ENCODE results near the gene PPM1L.

The PPM1L gene

DNA sequence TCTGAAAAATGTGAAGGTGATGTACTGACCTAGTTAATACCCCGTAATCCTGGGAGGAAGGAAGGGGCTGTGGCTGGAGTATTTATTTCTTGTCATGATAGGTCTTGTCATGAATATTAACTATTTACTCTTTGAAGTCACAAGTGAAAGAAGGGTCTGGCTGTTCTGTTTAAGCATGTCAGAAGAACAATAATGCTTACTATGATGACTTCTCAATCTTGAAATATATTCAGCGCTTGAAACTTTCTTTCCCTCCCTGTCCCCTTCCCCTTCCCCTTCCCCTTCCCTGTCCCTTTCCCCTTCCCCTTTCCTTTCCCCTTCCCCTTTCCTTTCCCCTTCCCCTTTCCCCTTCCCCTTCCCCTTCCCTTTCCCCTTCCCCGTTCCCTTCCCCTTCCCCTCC is 153.9 kb downstream of the PPM1L start:
- Histone ChIP-seq H3K36me3 (ENCODE audit: insufficient read depth, low read length) (no peaks in the 10 kb centered on the region), H3K9ac (ENCODE audit: low read depth, low read length) (no peak overlapping the region), H3K27me3 (ENCODE audit: control insufficient read depth, insufficient read depth, low read length) (no peaks in the 10 kb centered on the region), H3K4me2 (ENCODE audit: low read length) (no peak overlapping the region), H3K4me3 (ENCODE audit: low read length) (no peak overlapping the region), H3K4me1 (ENCODE audit: control insufficient read depth, insufficient read depth, low read length) (no peaks in the 10 kb centered on the region), H3K9me3 (replicated peaks; ENCODE audit: low read length) (no peaks in the 10 kb centered on the region)

DNA sequence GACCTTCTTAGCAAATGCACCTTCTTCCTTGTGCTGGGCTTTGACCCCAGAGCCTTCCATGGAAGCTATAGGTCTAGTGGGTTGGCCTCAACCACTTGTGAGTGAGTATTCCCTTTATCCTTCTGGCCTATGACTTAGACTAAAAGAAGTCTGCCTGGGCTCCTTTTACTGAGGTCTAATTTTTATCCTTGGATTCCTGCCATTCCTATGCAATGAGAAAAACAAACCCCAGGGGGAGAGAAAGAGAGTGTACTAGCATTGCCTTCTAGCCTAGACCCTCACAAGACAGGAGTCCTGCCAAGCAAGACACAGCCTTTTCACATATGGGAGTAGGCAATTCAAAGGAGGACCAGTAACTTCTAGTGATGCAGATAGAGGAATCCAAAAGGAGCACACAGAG is 155.4 kb downstream of the PPM1L start:
- Histone ChIP-seq H3K4me3 (ENCODE audit: low read length) (no peak overlapping the region), H3K27me3 (ENCODE audit: control insufficient read depth, insufficient read depth, low read length) (no peaks in the 10 kb centered on the region), H3K9me3 (replicated peaks; ENCODE audit: low read length) (no peaks in the 10 kb centered on the region), H3K36me3 (ENCODE audit: insufficient read depth, low read length) (no peaks in the 10 kb centered on the region), H3K4me1 (ENCODE audit: control insufficient read depth, insufficient read depth, low read length) (no peaks in the 10 kb centered on the region), H3K9ac (ENCODE audit: low read depth, low read length) (no peak overlapping the region), H3K4me2 (ENCODE audit: low read length) (no peak overlapping the region)

DNA sequence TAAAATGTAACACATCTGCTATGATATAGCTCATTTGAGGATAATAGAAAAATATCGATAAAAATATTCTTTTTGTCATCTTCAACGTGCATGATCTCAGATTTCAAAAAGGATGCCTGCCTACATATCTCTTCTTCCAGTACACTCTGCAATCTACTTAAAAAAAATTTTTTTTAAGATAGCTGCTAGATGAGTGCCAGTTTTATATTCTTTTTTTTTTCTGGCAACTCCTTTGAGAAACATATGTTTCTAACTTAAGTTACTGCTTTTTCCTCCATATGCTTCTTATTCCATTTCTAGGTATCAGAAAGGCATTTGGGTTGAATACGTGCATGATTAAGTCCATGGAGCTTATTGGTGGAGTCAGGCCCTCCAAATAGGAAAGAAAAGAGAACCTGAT is 160.4 kb downstream of the PPM1L start:
- Histone ChIP-seq H3K4me1 (ENCODE audit: control insufficient read depth, insufficient read depth, low read length) (no peaks in the 10 kb centered on the region), H3K27me3 (ENCODE audit: control insufficient read depth, insufficient read depth, low read length) (no peaks in the 10 kb centered on the region), H3K36me3 (ENCODE audit: insufficient read depth, low read length) (no peaks in the 10 kb centered on the region), H3K9me3 (replicated peaks; ENCODE audit: low read length) (no peaks in the 10 kb centered on the region), H3K4me3 (ENCODE audit: low read length) (no peak overlapping the region), H3K4me2 (ENCODE audit: low read length) (no peak overlapping the region), H3K9ac (ENCODE audit: low read depth, low read length) (no peak overlapping the region)

DNA sequence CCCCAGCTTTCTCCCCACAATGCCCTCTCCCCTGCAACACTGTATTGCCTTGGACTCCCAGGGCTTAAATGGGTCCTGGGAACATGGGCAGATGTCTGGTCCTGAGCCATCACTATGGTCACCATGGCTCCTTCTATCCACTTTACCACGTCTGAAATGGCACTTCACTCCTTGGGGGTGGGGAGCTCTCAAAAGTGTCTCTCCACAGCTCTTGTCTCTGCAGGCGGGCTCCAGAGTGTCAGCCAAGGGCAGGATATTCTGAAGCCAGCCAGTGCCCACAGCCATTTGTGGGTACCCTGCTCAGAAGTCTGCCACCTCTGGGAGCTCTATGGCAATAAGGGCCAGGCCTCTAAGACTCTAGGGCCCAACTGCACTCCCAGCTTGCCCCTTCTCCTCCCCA is 163.9 kb downstream of the PPM1L start:
- Histone ChIP-seq H3K4me3 (ENCODE audit: low read length) (no peak overlapping the region), H3K4me2 (ENCODE audit: low read length) (no peak overlapping the region), H3K9me3 (replicated peaks; ENCODE audit: low read length) (no peaks in the 10 kb centered on the region), H3K36me3 (ENCODE audit: insufficient read depth, low read length) (no peaks in the 10 kb centered on the region), H3K9ac (ENCODE audit: low read depth, low read length) (no peak overlapping the region), H3K4me1 (ENCODE audit: control insufficient read depth, insufficient read depth, low read length) (no peaks in the 10 kb centered on the region), H3K27me3 (ENCODE audit: control insufficient read depth, insufficient read depth, low read length) (no peaks in the 10 kb centered on the region)

DNA sequence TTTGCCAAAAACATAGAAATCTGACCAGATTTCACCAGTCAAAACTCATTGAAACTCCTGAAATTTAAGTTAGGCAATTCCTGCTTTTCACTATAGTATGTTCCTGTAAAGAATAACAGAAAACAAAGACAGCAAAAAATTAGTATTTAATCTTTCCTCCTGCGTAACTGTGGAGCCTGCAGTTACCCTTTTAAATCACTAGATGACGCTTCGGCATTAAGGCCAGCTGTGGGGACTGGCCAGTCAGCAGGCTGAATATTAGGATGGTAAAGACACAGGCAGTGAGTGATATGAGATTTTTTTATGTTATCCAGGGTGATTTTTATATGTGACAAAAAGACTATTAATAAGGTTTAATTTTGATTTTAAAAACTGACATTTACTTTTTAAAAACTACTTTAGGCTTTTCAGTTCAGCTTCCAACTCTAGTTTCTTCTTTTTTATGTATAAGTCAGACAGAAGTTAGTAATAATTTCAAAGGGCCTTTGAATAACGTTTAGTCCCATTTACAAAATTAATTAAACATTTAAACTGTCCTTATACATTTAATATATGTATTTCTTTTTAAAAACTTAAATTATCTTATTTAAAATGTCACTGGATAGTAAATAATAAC is 165.1 kb downstream of the PPM1L start:
- H3K4me1 ChIP-seq (ENCODE audit: control insufficient read depth, insufficient read depth, low read length) = no peaks in the 10 kb centered on the region
- no peak overlapping the region for H3K4me3 ChIP-seq (ENCODE audit: low read length)
- H3K9ac ChIP-seq (ENCODE audit: low read depth, low read length) = no peak overlapping the region
- no peaks in the 10 kb centered on the region for H3K27me3 ChIP-seq (ENCODE audit: control insufficient read depth, insufficient read depth, low read length)
- H3K4me2 ChIP-seq (ENCODE audit: low read length) = no peak overlapping the region
- H3K36me3 ChIP-seq (ENCODE audit: insufficient read depth, low read length) = no peaks in the 10 kb centered on the region
- H3K9me3 ChIP-seq (replicated peaks; ENCODE audit: low read length) = no peaks in the 10 kb centered on the region

DNA sequence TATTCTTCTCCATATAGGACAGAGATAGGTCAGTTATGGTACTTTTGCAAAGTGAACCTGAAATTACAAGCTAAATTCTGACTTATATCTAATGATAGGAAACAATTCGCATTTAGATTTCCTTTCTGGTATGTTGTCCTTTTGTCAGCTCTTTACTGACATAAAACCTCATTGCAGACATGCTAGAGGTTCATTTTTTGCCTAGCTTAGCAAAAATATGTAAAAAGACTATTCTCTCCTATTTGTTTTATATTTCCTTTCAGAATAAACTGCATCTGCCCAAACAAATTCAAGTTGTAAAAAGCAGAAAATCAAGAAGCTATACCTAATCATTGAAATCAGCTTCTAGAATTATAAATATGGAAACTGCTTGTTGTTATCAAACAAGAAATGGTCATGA is 168.7 kb downstream of the PPM1L start:
- H3K4me1 ChIP-seq (ENCODE audit: control insufficient read depth, insufficient read depth, low read length) = no peaks in the 10 kb centered on the region
- no peaks in the 10 kb centered on the region for H3K36me3 ChIP-seq (ENCODE audit: insufficient read depth, low read length)
- H3K9me3 ChIP-seq (replicated peaks; ENCODE audit: low read length) = no peaks in the 10 kb centered on the region
- no peaks in the 10 kb centered on the region for H3K27me3 ChIP-seq (ENCODE audit: control insufficient read depth, insufficient read depth, low read length)
- no peak overlapping the region for H3K4me3 ChIP-seq (ENCODE audit: low read length)
- no peak overlapping the region for H3K4me2 ChIP-seq (ENCODE audit: low read length)
- no peak overlapping the region for H3K9ac ChIP-seq (ENCODE audit: low read depth, low read length)

DNA sequence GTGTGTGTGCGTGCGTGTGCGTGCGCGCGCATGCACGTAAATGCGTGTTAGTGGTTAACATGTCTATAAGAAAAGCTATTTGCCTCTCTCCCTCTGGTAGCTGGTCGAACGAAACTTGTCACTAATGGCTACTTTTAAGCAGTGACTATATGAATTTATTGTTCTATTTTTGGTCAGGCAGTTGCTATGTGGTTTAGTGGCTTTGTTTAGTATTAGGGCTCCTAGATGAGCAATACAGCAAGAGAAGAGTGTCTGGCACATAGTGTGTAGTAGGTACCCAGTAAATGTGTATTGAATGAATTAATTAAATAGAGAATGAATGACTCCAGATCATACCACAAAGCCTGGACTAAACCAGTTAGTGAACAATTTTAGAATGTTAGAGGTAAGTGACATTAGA is 171.6 kb downstream of the PPM1L start:
- no peak overlapping the region for H3K4me2 ChIP-seq (ENCODE audit: low read length)
- no peak overlapping the region for H3K4me3 ChIP-seq (ENCODE audit: low read length)
- no peaks in the 10 kb centered on the region for H3K27me3 ChIP-seq (ENCODE audit: control insufficient read depth, insufficient read depth, low read length)
- H3K9me3 ChIP-seq (replicated peaks; ENCODE audit: low read length) = no peaks in the 10 kb centered on the region
- H3K9ac ChIP-seq (ENCODE audit: low read depth, low read length) = no peak overlapping the region
- H3K4me1 ChIP-seq (ENCODE audit: control insufficient read depth, insufficient read depth, low read length) = peaks cover 7% of the 10 kb centered on the region
- no peaks in the 10 kb centered on the region for H3K36me3 ChIP-seq (ENCODE audit: insufficient read depth, low read length)

DNA sequence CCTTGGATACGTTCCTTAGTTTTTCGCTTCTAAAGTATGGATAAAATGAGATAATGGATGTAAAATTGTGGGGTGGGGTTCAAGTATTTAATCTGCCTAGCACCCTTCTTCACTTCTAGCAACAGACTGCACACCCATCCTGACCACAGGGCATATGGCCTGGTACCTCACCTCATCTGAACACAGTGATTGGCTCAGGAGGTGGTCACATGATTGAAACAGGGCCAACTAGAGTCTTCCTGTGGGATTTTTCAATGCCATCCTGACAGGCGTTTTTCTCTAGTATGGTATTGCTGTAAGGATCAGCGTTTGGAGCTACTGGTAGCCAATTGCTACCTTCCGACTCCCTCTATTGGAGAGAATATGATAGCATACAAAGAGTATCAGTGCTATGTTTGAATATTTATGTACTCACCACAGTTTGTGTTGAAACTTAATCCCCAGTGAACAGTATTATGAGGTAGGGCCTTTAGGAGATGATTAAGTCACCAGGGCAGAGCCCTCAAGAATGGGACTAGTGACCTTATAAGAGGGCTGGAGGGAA is 172.2 kb downstream of the PPM1L start:
- no peak overlapping the region for H3K9ac ChIP-seq (ENCODE audit: low read depth, low read length)
- H3K27me3 ChIP-seq (ENCODE audit: control insufficient read depth, insufficient read depth, low read length) = no peaks in the 10 kb centered on the region
- no peaks in the 10 kb centered on the region for H3K36me3 ChIP-seq (ENCODE audit: insufficient read depth, low read length)
- H3K9me3 ChIP-seq (replicated peaks; ENCODE audit: low read length) = no peaks in the 10 kb centered on the region
- H3K4me2 ChIP-seq (ENCODE audit: low read length) = no peak overlapping the region
- H3K4me3 ChIP-seq (ENCODE audit: low read length) = no peak overlapping the region
- H3K4me1 ChIP-seq (ENCODE audit: control insufficient read depth, insufficient read depth, low read length) = peaks cover 7% of the 10 kb centered on the region

DNA sequence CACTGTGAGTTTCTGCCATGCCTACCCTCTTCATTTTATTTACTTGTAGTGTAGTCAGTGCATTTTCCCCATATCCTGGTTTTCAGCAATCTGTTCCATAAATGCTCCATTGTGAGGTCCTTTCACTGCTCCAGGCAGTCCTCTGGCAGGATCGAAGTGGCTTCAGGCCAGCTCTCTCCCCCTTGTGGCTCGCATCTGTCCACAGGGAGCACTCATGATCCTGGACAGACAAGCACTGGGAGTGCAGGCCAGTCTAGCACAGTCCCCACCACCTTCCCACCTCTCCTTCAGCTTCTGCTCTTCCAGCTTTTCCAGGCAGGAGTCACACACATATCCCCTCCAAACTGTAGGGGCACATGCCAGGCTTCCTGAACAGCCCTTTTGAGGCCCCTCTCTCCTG is 173.6 kb downstream of the PPM1L start:
- Histone ChIP-seq H3K36me3 (ENCODE audit: insufficient read depth, low read length) (no peaks in the 10 kb centered on the region), H3K9ac (ENCODE audit: low read depth, low read length) (no peak overlapping the region), H3K4me3 (ENCODE audit: low read length) (no peak overlapping the region), H3K27me3 (ENCODE audit: control insufficient read depth, insufficient read depth, low read length) (no peaks in the 10 kb centered on the region), H3K9me3 (replicated peaks; ENCODE audit: low read length) (no peaks in the 10 kb centered on the region), H3K4me2 (ENCODE audit: low read length) (no peak overlapping the region), H3K4me1 (ENCODE audit: control insufficient read depth, insufficient read depth, low read length) (peaks cover 7% of the 10 kb centered on the region)

DNA sequence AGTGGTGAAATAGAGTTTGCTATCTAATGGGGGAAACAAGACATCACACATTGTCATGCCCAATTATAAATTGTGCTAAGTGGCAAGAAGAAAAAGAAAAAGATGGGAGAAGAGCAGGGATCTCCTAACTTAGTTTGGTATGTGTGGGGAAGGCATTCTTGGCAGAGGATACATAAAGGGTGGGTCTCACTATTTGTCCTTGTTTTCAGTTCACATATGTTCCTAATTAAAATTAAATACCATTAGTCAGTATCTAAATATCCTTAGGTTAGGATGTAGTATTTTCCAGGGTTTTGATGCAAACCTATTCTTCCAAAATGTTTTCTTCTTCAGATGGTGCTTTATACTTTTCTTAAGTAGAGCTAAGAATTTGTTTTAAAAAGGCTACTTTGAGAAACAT is 175.4 kb downstream of the PPM1L start:
- Histone ChIP-seq H3K4me1 (ENCODE audit: control insufficient read depth, insufficient read depth, low read length) (peaks cover 7% of the 10 kb centered on the region), H3K9ac (ENCODE audit: low read depth, low read length) (no peak overlapping the region), H3K4me2 (ENCODE audit: low read length) (peak overlapping the region; percentile 28)

DNA sequence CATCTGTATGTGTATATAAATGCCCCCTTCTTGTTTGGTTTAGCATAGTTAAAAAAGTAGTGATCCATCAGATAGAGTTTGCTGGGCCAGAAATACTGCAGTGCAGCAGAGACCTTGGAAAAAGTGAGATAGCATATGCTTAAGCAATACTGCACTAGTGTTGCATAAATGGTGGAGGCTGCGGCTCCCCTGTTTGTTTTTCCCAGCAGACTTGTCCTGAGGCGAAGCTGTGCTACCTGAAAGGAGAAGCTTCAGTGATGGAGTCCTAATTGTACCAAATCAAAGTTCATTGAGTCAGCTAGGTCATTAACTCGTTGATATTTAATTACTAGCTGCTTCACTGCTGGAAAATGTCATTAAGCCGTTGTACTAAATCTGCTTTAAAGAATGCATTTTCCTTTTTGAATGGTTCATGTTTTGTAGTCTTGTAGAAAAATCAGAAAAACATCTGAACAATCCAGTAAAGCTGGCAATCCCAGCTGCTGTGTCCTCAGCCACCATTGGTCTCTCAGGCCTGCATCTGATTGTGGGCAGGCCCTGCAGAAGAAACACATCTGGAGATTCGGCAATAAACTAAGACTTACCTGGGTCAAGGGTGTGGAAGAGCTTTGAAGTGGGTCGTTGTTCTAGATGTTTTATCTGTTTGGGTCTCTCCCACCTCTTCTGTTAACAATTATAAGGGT is 179.5 kb downstream of the PPM1L start:
- H3K4me3 ChIP-seq (ENCODE audit: low read length) = no peak overlapping the region
- H3K36me3 ChIP-seq (ENCODE audit: insufficient read depth, low read length) = no peaks in the 10 kb centered on the region
- peaks cover 7% of the 10 kb centered on the region for H3K4me1 ChIP-seq (ENCODE audit: control insufficient read depth, insufficient read depth, low read length)
- no peak overlapping the region for H3K9ac ChIP-seq (ENCODE audit: low read depth, low read length)
- no peaks in the 10 kb centered on the region for H3K9me3 ChIP-seq (replicated peaks; ENCODE audit: low read length)
- H3K27me3 ChIP-seq (ENCODE audit: control insufficient read depth, insufficient read depth, low read length) = no peaks in the 10 kb centered on the region
- no peak overlapping the region for H3K4me2 ChIP-seq (ENCODE audit: low read length)

More for the DNA sequence above, 175.4 kb downstream of the PPM1L start:
- no peaks in the 10 kb centered on the region for H3K9me3 ChIP-seq (replicated peaks; ENCODE audit: low read length)
- H3K4me3 ChIP-seq (ENCODE audit: low read length) = no peak overlapping the region
- H3K27me3 ChIP-seq (ENCODE audit: control insufficient read depth, insufficient read depth, low read length) = no peaks in the 10 kb centered on the region
- H3K36me3 ChIP-seq (ENCODE audit: insufficient read depth, low read length) = no peaks in the 10 kb centered on the region
